HS-27A (cell line): ENCODE data around the gene IFI6.
"Not testable (repeated sequence)": the region's sequence is repeated elsewhere in the genome, so short reads cannot be mapped to it uniquely, and the experiment has no call there.

Experiments
- DNase-seq: peaks from one replicate; pipeline ENCODE4 v3.0.0-alpha.2; 2012; ENCODE audit warnings: low read depth, missing footprints

IFI6 gene

GRCh38 chr1:27671964-27672749, at the start of gene IFI6:
IFI6 (minus strand) TSS chr1:27672192; CDS start chr1:27669314, 2,878 bp downstream.
- DNase-seq, result peak; percentile 82

GRCh38 chr1:27719286-27720251, 47.6 kb upstream of the IFI6 start:
- DNase-seq, result no peak

GRCh38 chr1:27716262-27716895, 44.4 kb upstream of the IFI6 start:
- no peak for DNase-seq

GRCh38 chr1:27713869-27714513, 42.0 kb upstream of the IFI6 start:
- no peak for DNase-seq

GRCh38 chr1:27713139-27713725, 41.2 kb upstream of the IFI6 start:
- DNase-seq, result no peak

GRCh38 chr1:27710574-27710973, 38.6 kb upstream of the IFI6 start:
- DNase-seq, result no peak

GRCh38 chr1:27705545-27705944, 33.6 kb upstream of the IFI6 start:
- no peak for DNase-seq

GRCh38 chr1:27704958-27705357, 33.0 kb upstream of the IFI6 start:
- no peak for DNase-seq

GRCh38 chr1:27696835-27697234, 24.8 kb upstream of the IFI6 start:
- DNase-seq, result not testable (repeated sequence)

- DNase-seq, result no peak
Observed at GRCh38 chr1:27690183-27690582, 18.2 kb upstream of the IFI6 start.

GRCh38 chr1:27689423-27690173, 17.6 kb upstream of the IFI6 start:
- DNase-seq, result no peak

- DNase-seq, result no peak
Observed at GRCh38 chr1:27687906-27688305, 15.9 kb upstream of the IFI6 start.

- DNase-seq, result no peak
Observed at GRCh38 chr1:27686223-27686990, 14.4 kb upstream of the IFI6 start.

- no peak for DNase-seq
Observed at GRCh38 chr1:27684176-27684575, 12.2 kb upstream of the IFI6 start.

- DNase-seq, result no peak
Observed at GRCh38 chr1:27682351-27682944, 10.5 kb upstream of the IFI6 start.

GRCh38 chr1:27681580-27681979, 9.6 kb upstream of the IFI6 start:
- not testable (repeated sequence) for DNase-seq

GRCh38 chr1:27680225-27680791, 8.3 kb upstream of the IFI6 start:
- DNase-seq, result not testable (repeated sequence)

GRCh38 chr1:27678747-27679146, 6.8 kb upstream of the IFI6 start:
- DNase-seq, result no peak

- no peak for DNase-seq
Observed at GRCh38 chr1:27676410-27676809, 4.4 kb upstream of the IFI6 start.
